ENCODE measurements around the gene CNTN1. TPM values are rescaled to one million over a fixed set of nuclear protein-coding genes. Genes with fewer than 3 reads are reported as not detected.

Gene CNTN1
- total RNA-seq, 2 experiments from 2014 or later = not detected

GRCh38 chr12:40681148-40681547, 11.1 kb upstream of the CNTN1 start:
- Histone ChIP-seq H3K4me1 (ENCODE audit: insufficient read depth, low read length) (no peaks in the 10 kb centered on the region), H3K27ac (ENCODE audit: low read depth in 1 of 2, low read length in 2 of 2) (no peak overlapping the region), H3K4me3 (ENCODE audit: low read length) (no peak overlapping the region), H3K9me3 (ENCODE audit: control insufficient read depth in 1 of 2, insufficient read depth in 1 of 2, low read length in 2 of 2) (no peaks in the 10 kb centered on the region), H3K27me3 (ENCODE audit: control insufficient read depth in 1 of 2, insufficient read depth in 2 of 2, low read length in 2 of 2) (no peaks in the 10 kb centered on the region), H3K36me3 (ENCODE audit: insufficient read depth, low read length) (no peaks in the 10 kb centered on the region)
- ATAC-seq (ENCODE audit: poor library complexity) = no peak
- POLR2A ChIA-PET = no interaction called here
- Mint-ChIP-seq H3K27me3 (no peaks in the 10 kb centered on the region), H3K27ac (no peak overlapping the region), H3K4me3 (no peak overlapping the region), H3K9me3 (no peaks in the 10 kb centered on the region), H3K36me3 (ENCODE audit: low read depth) (no peaks in the 10 kb centered on the region), H3K4me1 (ENCODE audit: low read depth) (no peaks in the 10 kb centered on the region)
- DNase-seq = no peak
- CTCF ChIA-PET = no interaction called here
- no peak for TF ChIP-seq CTCF (IDR thresholded peaks at IDR 0.05)
- intact Hi-C loops (cut with DNase I, micrococcal nuclease) = no loop called here

GRCh38 chr12:40684986-40685385, 7.3 kb upstream of the CNTN1 start:
- H3K27me3 ChIP-seq (ENCODE audit: control insufficient read depth in 1 of 2, insufficient read depth in 2 of 2, low read length in 2 of 2) = no peaks in the 10 kb centered on the region
- Mint-ChIP-seq H3K27me3 (no peaks in the 10 kb centered on the region), H3K4me1 (ENCODE audit: low read depth) (no peaks in the 10 kb centered on the region), H3K9me3 (no peaks in the 10 kb centered on the region), H3K36me3 (ENCODE audit: low read depth) (no peaks in the 10 kb centered on the region), H3K27ac (no peak overlapping the region), H3K4me3 (no peak overlapping the region)
- H3K27ac ChIP-seq (ENCODE audit: low read depth in 1 of 2, low read length in 2 of 2) = no peak overlapping the region
- no peak overlapping the region for H3K4me3 ChIP-seq (ENCODE audit: low read length)
- H3K36me3 ChIP-seq (ENCODE audit: insufficient read depth, low read length) = no peaks in the 10 kb centered on the region
- DNase-seq = no peak
- ChIA-PET POLR2A (no interaction called here), CTCF (no interaction called here)
- TF ChIP-seq CTCF (IDR thresholded peaks at IDR 0.05) = no peak
- no peak for ATAC-seq (ENCODE audit: poor library complexity)
- H3K9me3 ChIP-seq (ENCODE audit: control insufficient read depth in 1 of 2, insufficient read depth in 1 of 2, low read length in 2 of 2) = no peaks in the 10 kb centered on the region
- intact Hi-C loops (cut with DNase I, micrococcal nuclease) = no loop called here
- H3K4me1 ChIP-seq (ENCODE audit: insufficient read depth, low read length) = no peaks in the 10 kb centered on the region

GRCh38 chr12:40688085-40688725, 4.0 kb upstream of the CNTN1 start:
- no peak overlapping the region for H3K4me3 Mint-ChIP-seq
- no peaks in the 10 kb centered on the region for H3K36me3 Mint-ChIP-seq (ENCODE audit: low read depth)
- no peak overlapping the region for H3K27ac Mint-ChIP-seq
- no peaks in the 10 kb centered on the region for H3K9me3 Mint-ChIP-seq
- TF ChIP-seq CTCF (IDR thresholded peaks at IDR 0.05) = no peak
- peaks cover 12% of the 10 kb centered on the region for H3K27me3 Mint-ChIP-seq
- DNase-seq (no peak), ATAC-seq (ENCODE audit: poor library complexity) (no peak)
- H3K4me1 ChIP-seq (ENCODE audit: insufficient read depth, low read length) = peaks cover 2% of the 10 kb centered on the region
- H3K4me1 Mint-ChIP-seq (ENCODE audit: low read depth) = no peaks in the 10 kb centered on the region
- intact Hi-C loops (cut with DNase I, micrococcal nuclease) = no loop called here
- CTCF ChIA-PET = no interaction called here
- H3K36me3 ChIP-seq (ENCODE audit: insufficient read depth, low read length) = no peaks in the 10 kb centered on the region
- H3K4me3 ChIP-seq (ENCODE audit: low read length) = no peak overlapping the region
- H3K27ac ChIP-seq (ENCODE audit: low read depth in 1 of 2, low read length in 2 of 2) = no peak overlapping the region
- H3K27me3 ChIP-seq (ENCODE audit: control insufficient read depth in 1 of 2, insufficient read depth in 2 of 2, low read length in 2 of 2) = peaks cover 13% of the 10 kb centered on the region in 2 experiments
- H3K9me3 ChIP-seq (ENCODE audit: control insufficient read depth in 1 of 2, insufficient read depth in 1 of 2, low read length in 2 of 2) = peaks cover 0 to 11% of the 10 kb centered on the region in 2 experiments
- POLR2A ChIA-PET = no interaction called here
